ENCODE data around the gene RNF223.

GRCh38 chr1:1080122-1080757, 6.1 kb upstream of the RNF223 start:
- TF ChIP-seq SP1 (IDR thresholded peaks at IDR 0.05): no peak
- TF ChIP-seq SUZ12 (IDR thresholded peaks at IDR 0.05): no peak
- TF ChIP-seq FOXM1 (IDR thresholded peaks at IDR 0.05; ENCODE audit: borderline replicate concordance): no peak
- no peak for TF ChIP-seq ZNF384 (IDR thresholded peaks at IDR 0.05)
- no peak for TF ChIP-seq BHLHE40 (IDR thresholded peaks at IDR 0.05; ENCODE audit: borderline replicate concordance)
- no peak for TF ChIP-seq NFRKB (IDR thresholded peaks at IDR 0.05)
- TF ChIP-seq FOXK2 (IDR thresholded peaks at IDR 0.05): no peak
- no peak for TF ChIP-seq HDGF (IDR thresholded peaks at IDR 0.05; ENCODE audit: borderline replicate concordance)
- no peak for TF ChIP-seq ARNT (IDR thresholded peaks at IDR 0.05)
- no peak for TF ChIP-seq FOXA1 (IDR thresholded peaks at IDR 0.05)
- TF ChIP-seq TARDBP (IDR thresholded peaks at IDR 0.05): no peak
- TF ChIP-seq ELF4 (IDR thresholded peaks at IDR 0.05): no peak
- no peak for TF ChIP-seq CTBP1 (IDR thresholded peaks at IDR 0.05; ENCODE audit: borderline replicate concordance)

All from HEK293T (cell line).